ENCODE results near the gene SPC24. TPM values are rescaled to one million over a fixed set of nuclear protein-coding genes. Genes with fewer than 3 reads are reported as not detected.
A peak's percentile ranks its signal among the peaks of the same experiment; 100 is the strongest.

The SPC24 gene
- total and polyA plus RNA-seq, 9 of the 15 experiments (the other 6 are each of a cell fraction or from before 2014, with no cell fraction given), result 18.2 to 154 (median 60.9) TPM

GRCh38 chr19:11197291-11198174 is 42.0 kb upstream of the SPC24 start, which contains the start of gene KANK2 (continued):
- peak in 1 of 2 experiments; percentile 53; a peak in 1 of 4 replicates for TF ChIP-seq KDM4B (IDR thresholded peaks at IDR 0.05; ENCODE audit: borderline replicate concordance in 2 of 2, low read depth in 1 of 2)
- TF ChIP-seq HMBOX1 (IDR thresholded peaks at IDR 0.05), result no peak
- peak; percentile 7; the same call in 1 of the 2 replicates for TF ChIP-seq L3MBTL2 (IDR thresholded peaks at IDR 0.05)
- TF ChIP-seq NFIC (IDR thresholded peaks at IDR 0.05), result peak; percentile 80
- TF ChIP-seq, protein P1, sequence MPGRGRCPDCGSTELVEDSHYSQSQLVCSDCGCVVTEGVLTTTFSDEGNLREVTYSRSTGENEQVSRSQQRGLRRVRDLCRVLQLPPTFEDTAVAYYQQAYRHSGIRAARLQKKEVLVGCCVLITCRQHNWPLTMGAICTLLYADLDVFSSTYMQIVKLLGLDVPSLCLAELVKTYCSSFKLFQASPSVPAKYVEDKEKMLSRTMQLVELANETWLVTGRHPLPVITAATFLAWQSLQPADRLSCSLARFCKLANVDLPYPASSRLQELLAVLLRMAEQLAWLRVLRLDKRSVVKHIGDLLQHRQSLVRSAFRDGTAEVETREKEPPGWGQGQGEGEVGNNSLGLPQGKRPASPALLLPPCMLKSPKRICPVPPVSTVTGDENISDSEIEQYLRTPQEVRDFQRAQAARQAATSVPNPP (IDR thresholded peaks at IDR 0.05; ENCODE audit: borderline replicate concordance, insufficient read depth, insufficient read length), result no peak
- peak; percentile 41; the same call in 1 of the 2 replicates for TF ChIP-seq MYC (IDR thresholded peaks at IDR 0.05; ENCODE audit: low read depth, low read length)
- TF ChIP-seq MYC (CRISPR knock-in tag; IDR thresholded peaks at IDR 0.05; ENCODE audit: borderline replicate concordance, low read depth), result no peak
- TF ChIP-seq, protein P2, sequence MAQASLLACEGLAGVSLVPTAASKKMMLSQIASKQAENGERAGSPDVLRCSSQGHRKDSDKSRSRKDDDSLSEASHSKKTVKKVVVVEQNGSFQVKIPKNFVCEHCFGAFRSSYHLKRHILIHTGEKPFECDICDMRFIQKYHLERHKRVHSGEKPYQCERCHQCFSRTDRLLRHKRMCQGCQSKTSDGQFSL (CRISPR knock-in tag; IDR thresholded peaks at IDR 0.05), result peak; percentile 87
- TF ChIP-seq, protein P2 (tag; IDR thresholded peaks at IDR 0.05), result peak in 1 of 2 experiments; percentile 83; a peak in 2 of 4 replicates
- peak; percentile 17 for TF ChIP-seq FUS (optimal IDR thresholded peaks at IDR 0.05; ENCODE audit: low read depth, low read length)
- peak; percentile 13 to 38 (median 24); a peak in 3 of 6 replicates for TF ChIP-seq CTCF (IDR thresholded peaks at IDR 0.05 in 2 of 3, conservative IDR thresholded peaks at IDR 0.05 in 1 of 3; ENCODE audit: insufficient read depth in 2 of 3, low read depth in 1 of 3, low read length in 3 of 3)
- no peak for TF ChIP-seq ZNF668 (CRISPR knock-in tag; IDR thresholded peaks at IDR 0.05)
- TF ChIP-seq, protein P3, sequence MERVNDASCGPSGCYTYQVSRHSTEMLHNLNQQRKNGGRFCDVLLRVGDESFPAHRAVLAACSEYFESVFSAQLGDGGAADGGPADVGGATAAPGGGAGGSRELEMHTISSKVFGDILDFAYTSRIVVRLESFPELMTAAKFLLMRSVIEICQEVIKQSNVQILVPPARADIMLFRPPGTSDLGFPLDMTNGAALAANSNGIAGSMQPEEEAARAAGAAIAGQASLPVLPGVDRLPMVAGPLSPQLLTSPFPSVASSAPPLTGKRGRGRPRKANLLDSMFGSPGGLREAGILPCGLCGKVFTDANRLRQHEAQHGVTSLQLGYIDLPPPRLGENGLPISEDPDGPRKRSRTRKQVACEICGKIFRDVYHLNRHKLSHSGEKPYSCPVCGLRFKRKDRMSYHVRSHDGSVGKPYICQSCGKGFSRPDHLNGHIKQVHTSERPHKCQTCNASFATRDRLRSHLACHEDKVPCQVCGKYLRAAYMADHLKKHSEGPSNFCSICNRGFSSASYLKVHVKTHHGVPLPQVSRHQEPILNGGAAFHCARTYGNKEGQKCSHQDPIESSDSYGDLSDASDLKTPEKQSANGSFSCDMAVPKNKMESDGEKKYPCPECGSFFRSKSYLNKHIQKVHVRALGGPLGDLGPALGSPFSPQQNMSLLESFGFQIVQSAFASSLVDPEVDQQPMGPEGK (CRISPR knock-in tag; IDR thresholded peaks at IDR 0.05; ENCODE audit: borderline replicate concordance), result no peak
- TF ChIP-seq ILF3 (IDR thresholded peaks at IDR 0.05; ENCODE audit: borderline replicate concordance), result peak; percentile 31; the same call in 1 of the 2 replicates
- no peak; the same call in 1 of the 2 replicates for TF ChIP-seq TOE1 (IDR thresholded peaks at IDR 0.05; ENCODE audit: borderline replicate concordance)
- no peak for TF ChIP-seq TOE1 (CRISPR knock-in tag; IDR thresholded peaks at IDR 0.05; ENCODE audit: borderline replicate concordance, low read depth)
- no peak for TF ChIP-seq ZNF512 (tag; IDR thresholded peaks at IDR 0.05)
